ENCODE measurements around the gene SGTA.

SGTA gene

GRCh38 chr19:2768365-2769132 is 14.5 kb downstream of the SGTA start:
- DNase-seq: no peak

DNA sequence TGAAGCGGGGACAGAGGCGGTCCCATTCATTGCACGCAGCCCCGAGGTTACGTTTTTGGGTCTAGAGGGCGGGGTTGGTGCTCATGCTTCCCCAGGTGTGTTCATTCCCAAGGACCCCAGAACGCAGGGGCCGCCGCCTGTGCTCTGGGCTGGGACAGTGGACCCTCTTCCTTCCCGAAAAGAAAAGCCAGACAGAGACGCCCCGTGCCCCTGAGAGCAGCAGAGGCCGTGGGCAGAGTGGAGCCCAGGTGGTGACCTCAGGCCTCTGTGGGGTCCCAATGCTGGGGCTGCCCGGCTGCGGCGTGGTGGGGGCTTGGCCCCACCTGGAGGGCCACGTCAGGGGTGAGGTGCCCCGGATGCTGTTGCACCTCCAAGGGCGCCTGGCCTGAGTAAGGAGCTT is 15.4 kb downstream of the SGTA start:
- no peak for DNase-seq

DNA sequence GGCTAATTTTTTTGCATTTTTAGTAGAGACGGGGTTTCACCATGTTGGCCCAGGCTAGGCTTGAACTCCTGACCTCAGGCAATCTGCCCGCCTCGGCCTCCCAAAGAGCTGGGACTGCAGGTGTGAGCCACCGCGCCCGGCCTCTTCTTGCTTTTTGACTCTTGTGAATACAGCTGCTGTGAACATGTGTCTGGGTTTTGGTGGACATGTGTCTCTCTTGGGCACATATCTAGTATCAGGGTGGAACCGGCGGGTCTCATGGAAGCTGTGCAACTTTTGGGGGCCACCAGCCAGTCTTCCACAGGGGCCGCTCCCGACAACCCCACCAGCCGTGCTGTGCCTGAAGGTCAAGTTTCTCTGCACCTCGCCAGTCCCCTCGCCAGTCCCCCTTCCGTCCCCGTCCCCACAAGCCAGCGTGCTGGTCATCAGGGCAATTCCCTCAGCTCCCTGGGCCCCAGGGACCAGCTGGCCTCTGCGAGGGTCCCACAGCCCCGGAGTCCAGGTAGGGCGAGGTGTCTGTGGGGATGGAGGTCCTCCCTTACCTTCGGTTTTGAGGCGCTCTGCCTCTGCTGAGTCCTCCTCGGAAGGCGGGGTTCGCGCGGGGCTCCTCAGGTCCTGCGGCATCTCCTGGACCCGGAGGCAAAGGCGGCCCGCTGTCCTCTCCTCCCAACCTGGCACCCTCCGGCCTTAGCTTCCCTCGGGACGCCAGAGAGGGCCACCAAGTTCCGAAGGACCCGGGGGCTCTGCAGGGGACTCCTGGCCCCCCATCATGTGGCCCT is 16.3 kb downstream of the SGTA start:
- no peak for DNase-seq

DNA sequence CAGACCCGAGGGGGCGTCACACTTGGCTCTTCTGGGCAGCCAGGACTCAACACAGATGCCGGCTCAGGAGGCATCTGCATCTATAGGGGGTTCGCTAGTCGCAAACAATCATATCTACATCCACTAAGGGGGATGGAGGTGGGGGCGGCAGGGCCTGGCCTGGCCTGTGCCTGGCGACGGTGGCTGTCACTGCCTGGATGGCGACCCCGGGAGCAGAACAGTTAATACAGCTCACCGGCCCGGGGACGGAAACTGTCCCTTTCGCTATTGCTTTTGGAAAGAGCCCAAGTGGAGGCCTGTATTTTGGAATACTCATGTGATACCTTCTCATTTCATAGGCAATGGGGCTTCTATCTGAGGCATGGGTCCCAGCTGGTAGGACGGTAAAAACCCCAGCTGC is 17.7 kb downstream of the SGTA start:
- no peak for DNase-seq

DNA sequence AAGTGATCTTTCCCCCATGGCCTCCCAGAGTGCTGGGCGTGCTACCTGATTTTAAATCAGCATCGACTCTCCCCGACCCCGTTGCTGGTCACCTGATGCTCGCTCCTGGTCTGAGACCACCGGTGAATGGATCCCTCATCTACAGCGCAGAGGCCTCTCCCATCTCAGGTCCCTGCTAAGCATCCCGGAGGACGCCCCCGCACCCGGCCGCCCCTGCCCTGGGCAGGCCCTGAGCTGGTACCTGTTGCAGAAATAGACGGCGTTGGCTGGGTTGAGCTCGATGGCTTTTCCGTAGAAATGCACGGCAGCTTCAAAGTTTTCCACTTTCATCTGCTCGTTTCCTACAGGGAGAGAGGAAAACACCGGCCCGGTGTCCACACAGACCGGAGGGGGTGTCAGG is 18.1 kb downstream of the SGTA start:
- DNase-seq: no peak

DNA sequence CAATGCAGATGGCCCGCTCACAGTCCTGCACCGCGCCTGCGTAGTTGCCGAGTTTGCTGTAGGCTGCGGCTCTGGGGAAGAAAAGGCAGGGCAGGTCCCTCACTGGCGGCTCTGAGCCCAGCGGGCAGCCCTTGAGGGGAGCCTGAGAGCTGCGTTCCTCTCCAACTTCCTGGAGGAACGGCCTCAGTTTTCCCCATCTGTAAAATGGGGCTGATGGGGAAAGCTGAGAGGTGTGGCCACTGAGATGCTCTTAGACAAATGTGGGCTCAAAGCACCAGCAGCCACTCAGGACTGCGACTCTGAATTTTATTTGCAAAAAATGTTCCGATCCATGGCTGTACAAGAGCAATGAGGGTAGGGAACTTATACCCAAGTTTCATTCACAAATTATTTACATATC is 19.4 kb downstream of the SGTA start:
- no peak for DNase-seq

DNA sequence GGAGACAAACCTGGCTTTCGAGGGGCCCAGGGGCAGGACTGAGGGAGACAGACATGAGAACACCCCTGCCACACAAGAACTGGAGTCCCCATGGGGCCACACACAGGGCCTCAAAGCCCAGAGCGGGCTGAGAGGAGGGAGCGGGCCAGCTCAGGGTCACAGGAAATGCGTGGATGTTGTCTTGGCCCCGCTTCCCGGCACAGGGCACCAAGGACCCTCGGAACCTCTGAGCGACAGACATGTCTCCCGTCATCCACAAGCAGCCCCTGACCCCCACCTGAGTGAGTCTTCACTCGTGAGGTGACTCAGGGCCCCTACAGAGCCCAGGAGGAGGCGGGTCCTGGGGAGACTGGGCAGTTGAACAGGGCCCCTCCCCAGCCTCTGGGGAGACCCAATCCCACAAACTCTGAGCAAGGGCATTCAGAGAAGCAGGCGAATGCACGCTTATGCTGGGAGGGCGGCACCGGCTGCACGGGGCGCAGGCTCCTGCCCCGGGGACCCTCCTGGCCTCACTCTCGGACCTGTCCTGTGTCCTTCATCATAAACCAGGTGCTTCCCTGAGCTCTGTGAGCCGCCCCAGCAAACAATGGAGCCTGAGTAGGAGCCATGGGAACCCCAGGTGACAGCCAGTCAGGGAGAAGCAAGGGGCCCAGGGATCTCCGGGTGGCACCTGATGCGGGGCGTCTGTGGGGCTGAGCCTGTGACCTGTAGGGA is 20.1 kb downstream of the SGTA start:
- DNase-seq: no peak

DNA sequence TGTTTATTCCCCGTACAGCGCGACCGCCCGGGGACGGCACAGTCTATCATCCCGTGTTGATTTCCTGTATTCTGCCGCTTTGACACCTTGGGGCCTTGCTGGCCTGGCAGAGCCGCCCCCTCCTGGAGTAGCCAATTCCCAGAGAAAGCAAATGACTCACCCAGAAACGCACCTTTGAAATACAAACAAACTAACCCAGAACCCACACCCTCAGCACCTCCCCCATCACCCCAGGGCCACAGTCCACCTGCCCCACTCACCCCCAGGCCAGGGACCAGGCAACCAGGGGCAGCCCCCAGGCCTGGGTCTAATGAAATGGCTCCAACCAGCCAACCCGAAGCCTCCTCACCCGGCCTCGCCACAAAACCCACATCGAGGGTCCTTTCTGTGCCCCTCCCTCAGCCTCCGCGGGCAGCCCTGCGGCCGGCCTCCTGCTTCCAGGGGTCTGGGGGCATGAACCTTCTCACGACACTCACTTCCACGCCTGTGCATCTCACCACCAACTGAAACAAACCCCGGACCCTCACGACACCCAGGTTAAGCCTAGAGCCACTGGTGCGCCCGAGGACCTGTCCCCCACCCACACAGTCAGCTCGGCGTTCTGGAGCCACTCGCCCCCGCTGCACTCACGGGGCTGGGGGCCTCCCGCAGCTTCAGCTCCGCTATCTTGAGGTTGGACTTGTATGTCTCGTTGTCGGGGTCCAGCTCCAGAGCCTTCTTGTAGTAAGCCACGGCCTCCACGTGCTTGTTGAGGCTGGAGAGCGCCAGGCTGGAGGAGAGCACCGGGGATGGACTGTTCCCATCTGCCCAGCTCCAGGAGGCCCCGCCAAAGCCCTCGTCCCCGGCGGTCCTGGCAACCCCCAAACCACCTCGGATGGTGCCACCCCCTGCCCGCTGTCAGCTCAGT is 20.9 kb downstream of the SGTA start:
- no peak for DNase-seq

- DNase-seq: no peak
Measured at GRCh38 chr19:2761309-2761677, 21.8 kb downstream of the SGTA start.

GRCh38 chr19:2759965-2760364 is 23.1 kb downstream of the SGTA start:
- DNase-seq: no peak

- peak; percentile 27 for DNase-seq
Measured at GRCh38 chr19:2759362-2759761, 23.7 kb downstream of the SGTA start.

GRCh38 chr19:2758601-2759313 is 24.3 kb downstream of the SGTA start:
- no peak for DNase-seq

- no peak for DNase-seq
Measured at GRCh38 chr19:2756921-2757881, 25.9 kb downstream of the SGTA start.

DNA sequence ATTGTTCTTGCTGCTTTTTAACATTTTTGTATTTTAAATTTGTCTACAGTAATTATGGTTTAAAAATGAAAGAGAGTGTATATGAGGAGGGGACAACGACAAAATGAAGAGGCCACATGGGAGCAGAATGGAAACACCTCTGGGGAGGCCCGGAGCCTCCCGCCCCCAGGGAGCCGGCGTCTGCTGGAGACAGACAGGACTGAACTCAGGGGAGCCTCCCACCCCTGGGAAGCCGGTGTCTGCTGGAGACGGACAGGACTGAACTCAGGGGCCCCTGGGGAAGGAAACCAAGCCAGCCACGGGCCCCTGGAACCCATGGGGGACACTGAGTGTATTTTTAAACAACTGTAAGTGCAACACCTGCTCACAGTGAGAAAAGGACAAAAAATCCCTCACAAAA is 26.6 kb downstream of the SGTA start:
- DNase-seq: no peak

- DNase-seq: no peak
Measured at GRCh38 chr19:2755811-2756210, 27.3 kb downstream of the SGTA start.

- no peak for DNase-seq
Measured at GRCh38 chr19:2755448-2755705, 27.7 kb downstream of the SGTA start.

DNA sequence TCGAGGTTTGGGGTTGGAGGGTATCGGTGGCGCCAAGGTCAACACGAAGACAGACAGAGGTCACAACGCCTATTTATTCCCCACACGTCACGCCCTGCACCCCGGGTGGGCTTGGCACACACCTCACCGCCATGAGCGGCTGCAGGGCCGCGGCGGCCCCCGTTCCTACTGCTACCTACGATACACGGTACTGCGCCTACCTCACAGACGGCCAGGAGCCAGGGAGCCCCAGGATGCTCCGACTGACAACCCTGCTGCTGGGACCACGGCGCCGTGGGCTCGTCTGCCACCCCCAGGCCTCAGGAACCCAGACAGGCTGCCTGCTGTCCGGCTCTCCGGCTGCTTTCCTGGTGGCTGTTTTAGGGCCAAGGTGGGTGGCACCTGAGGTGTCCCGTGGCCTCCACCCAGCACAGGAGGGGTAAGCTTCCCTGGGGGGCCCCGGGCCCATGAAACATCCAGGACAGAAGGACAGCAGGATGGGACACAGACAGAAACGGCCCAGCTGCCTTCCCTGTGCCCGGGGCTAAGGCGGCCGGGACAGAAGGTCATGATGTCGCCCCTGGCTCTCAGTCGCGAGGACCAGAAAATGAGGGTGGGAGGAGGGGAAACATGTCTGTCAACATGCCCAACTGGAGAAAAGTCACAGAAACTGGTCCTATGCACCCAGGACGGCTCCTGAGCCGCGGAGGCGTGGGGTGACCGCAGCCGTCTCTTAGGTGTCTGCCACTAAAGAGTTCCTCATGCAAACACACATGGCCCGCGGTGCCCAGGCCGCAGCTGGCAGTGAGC is 28.2 kb downstream of the SGTA start:
- no peak for DNase-seq

DNA sequence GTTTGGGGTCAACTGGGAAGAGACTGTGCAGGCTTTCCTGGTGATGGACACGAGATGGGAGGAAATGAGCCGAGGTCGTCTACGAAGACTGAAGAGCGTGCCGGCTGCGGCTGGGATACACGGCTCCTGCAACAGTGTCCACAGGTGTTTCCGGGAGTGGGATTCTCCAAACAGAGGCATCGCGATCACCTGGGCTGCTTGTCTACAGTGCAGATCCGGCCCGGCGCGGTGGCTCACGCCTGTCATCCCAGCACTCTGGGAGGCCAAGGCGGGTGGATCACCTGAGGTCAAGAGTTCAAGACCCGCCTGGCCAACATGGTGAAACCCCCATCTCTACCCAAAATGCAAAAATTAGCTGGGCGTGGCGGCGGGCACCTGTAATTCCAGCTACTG is 31.6 kb downstream of the SGTA start:
- no peak for DNase-seq

GRCh38 chr19:2750808-2751437 is 32.1 kb downstream of the SGTA start:
- no peak for DNase-seq

DNA sequence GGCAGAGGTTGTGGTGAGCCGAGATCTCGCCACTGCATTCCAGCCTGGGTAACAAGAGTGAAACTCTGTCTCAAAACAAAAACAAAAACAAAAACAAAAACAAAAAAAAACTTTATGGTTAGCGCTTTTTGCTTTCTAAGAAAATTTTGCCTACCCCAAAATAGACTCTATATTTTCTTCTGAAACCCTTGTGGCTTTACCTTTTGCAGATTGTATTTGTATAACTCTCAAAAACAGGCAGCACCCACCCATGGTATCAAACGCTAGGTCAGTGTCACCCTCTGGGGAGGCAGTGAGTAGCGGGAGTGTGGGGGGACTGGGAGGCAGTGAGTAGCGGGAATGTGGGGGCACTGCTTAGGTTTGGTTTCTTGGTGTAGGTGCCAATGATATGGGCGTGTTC is 35.7 kb downstream of the SGTA start:
- DNase-seq: no peak

Data from activated naive CD4-positive, alpha-beta T cell treated with Interleukin-2 at 50 U/mL for 16 hours (primary cell).